Stimulated activated CD8-positive, alpha-beta memory T cell treated with anti-CD3 and anti-CD28 coated beads, Interleukin-7, amount 100 ng/mL, for 48 hours (primary cell): ENCODE data around the gene S100A10.

Experiments
- DNase-seq, 2 donors: peaks; one replicate each; pipeline ENCODE4 v3.0.0-alpha.2; 2020; ENCODE audit warnings: low read depth in 1 of 2; ENCODE audit errors: extremely low read depth in 1 of 2

Gene S100A10

GRCh38 chr1:151988405-151988923 is 5.2 kb downstream of the S100A10 start:
- no peak for DNase-seq

- no peak for DNase-seq
Observed at GRCh38 chr1:151986501-151987190, 7.0 kb downstream of the S100A10 start.

GRCh38 chr1:151985768-151986167 is 7.9 kb downstream of the S100A10 start:
- DNase-seq = no peak

- DNase-seq = no peak
Observed at GRCh38 chr1:151985270-151985669, 8.4 kb downstream of the S100A10 start.

- DNase-seq = peak in 1 of 2 donors; percentile 41
Observed at GRCh38 chr1:151984313-151984956, 9.2 kb downstream of the S100A10 start.

- DNase-seq = no peak
Observed at GRCh38 chr1:151982300-151983005, 11.2 kb downstream of the S100A10 start.

GRCh38 chr1:151981178-151981525 is 12.5 kb downstream of the S100A10 start:
- DNase-seq = no peak

- DNase-seq = no peak
Observed at GRCh38 chr1:151980287-151981177, 13.1 kb downstream of the S100A10 start.

- DNase-seq = no peak
Observed at GRCh38 chr1:151978922-151979321, 14.7 kb downstream of the S100A10 start.

GRCh38 chr1:151977662-151978230 is 15.9 kb downstream of the S100A10 start:
- no peak for DNase-seq

GRCh38 chr1:151976858-151977257 is 16.8 kb downstream of the S100A10 start:
- DNase-seq = no peak

GRCh38 chr1:151976015-151976343 is 17.7 kb downstream of the S100A10 start:
- no peak for DNase-seq

GRCh38 chr1:151975311-151976014 is 18.2 kb downstream of the S100A10 start:
- no peak for DNase-seq

- no peak for DNase-seq
Observed at GRCh38 chr1:151972542-151973248, 21.0 kb downstream of the S100A10 start.

- DNase-seq = no peak
Observed at GRCh38 chr1:151970626-151971025, 23.0 kb downstream of the S100A10 start.

- no peak for DNase-seq
Observed at GRCh38 chr1:151970128-151970527, 23.5 kb downstream of the S100A10 start.

- no peak for DNase-seq
Observed at GRCh38 chr1:151968791-151969399, 24.8 kb downstream of the S100A10 start.

GRCh38 chr1:151968058-151968457 is 25.6 kb downstream of the S100A10 start:
- DNase-seq = no peak

GRCh38 chr1:151967091-151967490 is 26.6 kb downstream of the S100A10 start:
- no peak for DNase-seq
